Naive thymus-derived CD4-positive, alpha-beta T cell (primary cell): ENCODE data around the gene CTDSP1. TPM values are rescaled to one million over a fixed set of nuclear protein-coding genes. Genes with fewer than 3 reads are reported as not detected.

Experiments used
- ATAC-seq: fragments of 150-1000 bp; cut with Tn5 transposase; 2 replicates; pipeline ENCODE4 v1.10.0; 2021; ENCODE audit warnings: mild to moderate bottlenecking, moderate library complexity
- CTCF ChIA-PET: fragments of 350-600 bp; sonication (Branson Sonifier 250); formaldehyde crosslinking; loops from one replicate; lab custom pipeline; 2021; ENCODE audit warnings: antibody characterized with exemption; lab: Charles Lee
- POLR2A ChIA-PET: fragments of 350-600 bp; sonication (Branson Sonifier 250); formaldehyde crosslinking; loops from one replicate; lab custom pipeline; 2021; ENCODE audit warnings: antibody characterized with exemption, inconsistent platforms; lab: Charles Lee
- DNase-seq, 9 donors: peaks; one replicate each; pipeline versions ENCODE4 v3.0.0 to v3.0.0-alpha.2; 2020 to 2022; ENCODE audit warnings: mixed read lengths in 1 of 9
- H3K27ac ChIP-seq: one replicate; pipeline ENCODE4 v1.7.0; 2013; ENCODE audit warnings: mild to moderate bottlenecking, low read depth, low read length, moderate library complexity
- H3K27me3 ChIP-seq, 2 donors: one replicate each; pipeline ENCODE4 v1.7.0; 2013; ENCODE audit warnings: low read length in 2 of 2, mild to moderate bottlenecking in 2 of 2, moderate library complexity in 2 of 2; ENCODE audit not compliant: control insufficient read depth in 2 of 2, insufficient read depth in 2 of 2
- H3K36me3 ChIP-seq, 3 experiments: 1 replicate in 2 of 3; 2 replicates in 1 of 3; pipeline ENCODE4 v1.7.0; 2013; ENCODE audit warnings: low read length in 3 of 3, mild to moderate bottlenecking in 3 of 3, moderate library complexity in 1 of 3; ENCODE audit not compliant: insufficient read depth in 3 of 3, control insufficient read depth in 2 of 3
- H3K4me1 ChIP-seq, 2 donors: one replicate each; pipeline ENCODE4 v1.7.0; 2013; ENCODE audit warnings: low read length in 2 of 2, mild to moderate bottlenecking in 2 of 2, moderate library complexity in 1 of 2; ENCODE audit not compliant: control insufficient read depth in 2 of 2, insufficient read depth in 2 of 2
- H3K4me3 ChIP-seq: 2 replicates; pipeline ENCODE4 v1.7.0; 2013; ENCODE audit warnings: mild to moderate bottlenecking, low read length
- H3K9me3 ChIP-seq, 3 experiments: 1 replicate in 2 of 3; 2 replicates in 1 of 3; pipeline ENCODE4 v1.7.0; 2013; ENCODE audit warnings: low read length in 3 of 3; ENCODE audit not compliant: control insufficient read depth in 2 of 3
- H3K27ac Mint-ChIP-seq, 9 donors: one replicate each; pipeline ENCODE4 v1.8.0; 2020 to 2022; ENCODE audit warnings: mixed read lengths in 9 of 9, mild to moderate bottlenecking in 8 of 9, moderate library complexity in 5 of 9, inconsistent platforms in 2 of 9
- H3K27me3 Mint-ChIP-seq, 5 donors: one replicate each; pipeline ENCODE4 v1.8.0; 2021 to 2022; ENCODE audit warnings: mixed read lengths in 5 of 5, mild to moderate bottlenecking in 1 of 5
- H3K36me3 Mint-ChIP-seq, 5 donors: one replicate each; pipeline ENCODE4 v1.8.0; 2020 to 2022; ENCODE audit warnings: mixed read lengths in 5 of 5, mild to moderate bottlenecking in 3 of 5, inconsistent platforms in 1 of 5
- H3K4me1 Mint-ChIP-seq, 7 donors: one replicate each; pipeline ENCODE4 v1.8.0; 2020 to 2022; ENCODE audit warnings: mixed read lengths in 7 of 7, mild to moderate bottlenecking in 3 of 7, inconsistent platforms in 1 of 7
- H3K4me3 Mint-ChIP-seq, 10 donors: one replicate each; pipeline ENCODE4 v1.8.0; 2020 to 2022; ENCODE audit warnings: mild to moderate bottlenecking in 10 of 10, mixed read lengths in 10 of 10, moderate library complexity in 6 of 10, inconsistent platforms in 2 of 10
- H3K9me3 Mint-ChIP-seq, 11 donors: one replicate each; pipeline ENCODE4 v1.8.0; 2020 to 2022; ENCODE audit warnings: mixed read lengths in 11 of 11, mild to moderate bottlenecking in 4 of 11, inconsistent platforms in 1 of 11, moderate library complexity in 1 of 11
- intact Hi-C, 2 donors: fragments of 100-400 bp; cut with micrococcal nuclease; formaldehyde crosslinking; loops; one replicate each; pipeline ENCODE4 v1.15.1; 2023
- polyA plus RNA-seq, 2 donors: library from polyadenylated mRNA; unstranded; fragments of 300-500 nt; fragmentation: Illumina TruSeq; gene quantifications; one replicate each; pipeline ENCODE4 v1.2.3, GENCODE V29; 2021
- total RNA-seq, 6 experiments: library from RNA in 5 of 6; stranded (reverse) in 5 of 6; gene quantifications; 1 replicate in 5 of 6; 2 replicates in 1 of 6; pipeline ENCODE4 v1.2.3 and lab custom pipeline; 2021 to 2026

CTDSP1 gene
- total and polyA plus RNA-seq, 7 experiments from 2014 or later: 22.5 to 219 (median 148) TPM

GRCh38 chr2:218402911-218403411 is 3.3 kb downstream of the CTDSP1 start:
- Histone ChIP-seq H3K36me3 (peaks cover 0 to 43% (median 0%) of the 10 kb centered on the region in 3 experiments), H3K27ac (no peak overlapping the region), H3K9me3 (no peaks in the 10 kb centered on the region), H3K4me1 (peaks cover 26 to 36% of the 10 kb centered on the region in 2 donors), H3K27me3 (no peaks in the 10 kb centered on the region), H3K4me3 (no peak overlapping the region)
- Mint-ChIP-seq H3K27ac (peak overlapping the region in 8 of 9 donors; percentile 38 to 74 (median 57)), H3K27me3 (no peaks in the 10 kb centered on the region), H3K4me1 (peaks cover 31 to 61% (median 52%) of the 10 kb centered on the region in 7 donors), H3K4me3 (peak overlapping the region in 6 of 10 donors; percentile 9 to 78 (median 40)), H3K9me3 (no peaks in the 10 kb centered on the region), H3K36me3 (peaks cover 0 to 24% (median 0%) of the 10 kb centered on the region in 5 donors)
- intact Hi-C loops: no loop called here
- no peak for ATAC-seq
- ChIA-PET POLR2A (interaction anchor here (0.5 to 2.3 kb wide), 3 partner anchors 67 to 122 kb away, joined by 3 to 8 read pairs (median 3); partner anchors contain the start of gene TMBIM1), CTCF (no interaction called here)
- DNase-seq: no peak

GRCh38 chr2:218403810-218404209 is 4.1 kb downstream of the CTDSP1 start:
- ChIA-PET CTCF (no interaction called here), POLR2A (interaction anchor here (0.7 to 4.6 kb wide), 2 partner anchors 7 to 826 kb away, joined by 3 to 36 read pairs; partner anchors contain the start of genes ANKZF1 and ATG9A)
- Mint-ChIP-seq H3K27ac (peak overlapping the region in 8 of 9 donors; percentile 38 to 76 (median 56)), H3K4me1 (peaks cover 31 to 66% (median 57%) of the 10 kb centered on the region in 7 donors), H3K27me3 (peaks cover 0 to 3% (median 0%) of the 10 kb centered on the region in 5 donors), H3K9me3 (no peaks in the 10 kb centered on the region), H3K36me3 (peaks cover 0 to 24% (median 0%) of the 10 kb centered on the region in 5 donors), H3K4me3 (peak overlapping the region in 6 of 10 donors; percentile 12 to 78 (median 24))
- intact Hi-C loops: no loop called here
- no peak overlapping the region for H3K4me3 ChIP-seq
- H3K9me3 ChIP-seq: no peaks in the 10 kb centered on the region
- H3K27ac ChIP-seq: no peak overlapping the region
- no peak for DNase-seq
- ATAC-seq: no peak
- H3K36me3 ChIP-seq: peaks cover 0 to 43% (median 0%) of the 10 kb centered on the region in 3 experiments
- peaks cover 23 to 37% of the 10 kb centered on the region in 2 donors for H3K4me1 ChIP-seq
- no peaks in the 10 kb centered on the region for H3K27me3 ChIP-seq

GRCh38 chr2:218404351-218405085 is 4.8 kb downstream of the CTDSP1 start:
- Histone ChIP-seq H3K27me3 (no peaks in the 10 kb centered on the region), H3K4me1 (peaks cover 23 to 37% of the 10 kb centered on the region in 2 donors), H3K4me3 (no peak overlapping the region), H3K27ac (peak overlapping the region; percentile 75), H3K9me3 (no peaks in the 10 kb centered on the region), H3K36me3 (peaks cover 0 to 43% (median 0%) of the 10 kb centered on the region in 3 experiments)
- ChIA-PET CTCF (interaction anchor here (0.8 to 2.7 kb wide), 3 partner anchors 8 to 133 kb away, joined by 3 to 11 read pairs (median 3); no protein-coding TSS in a partner anchor), POLR2A (interaction anchor here (0.6 to 4.6 kb wide), 3 partner anchors 8 to 172 kb away, joined by 3 to 36 read pairs (median 3); partner anchors contain the start of gene USP37)
- DNase-seq: no peak
- peaks cover 0 to 3% (median 0%) of the 10 kb centered on the region in 5 donors for H3K27me3 Mint-ChIP-seq
- peak overlapping the region in 8 of 9 donors; percentile 49 to 93 (median 75) for H3K27ac Mint-ChIP-seq
- peaks cover 31 to 66% (median 57%) of the 10 kb centered on the region in 7 donors for H3K4me1 Mint-ChIP-seq
- intact Hi-C loops: no loop called here
- no peak for ATAC-seq
- H3K4me3 Mint-ChIP-seq: peak overlapping the region in 7 of 10 donors; percentile 11 to 92 (median 39)
- H3K36me3 Mint-ChIP-seq: peaks cover 0 to 24% (median 0%) of the 10 kb centered on the region in 5 donors
- H3K9me3 Mint-ChIP-seq: no peaks in the 10 kb centered on the region

GRCh38 chr2:218405086-218405745 is 5.5 kb downstream of the CTDSP1 start:
- H3K9me3 Mint-ChIP-seq: no peaks in the 10 kb centered on the region
- peak overlapping the region; percentile 83 to 95 (median 91) for H3K27ac Mint-ChIP-seq
- H3K4me1 ChIP-seq: peaks cover 23 to 37% of the 10 kb centered on the region in 2 donors
- peaks cover 0 to 43% (median 0%) of the 10 kb centered on the region in 3 experiments for H3K36me3 ChIP-seq
- no peaks in the 10 kb centered on the region for H3K9me3 ChIP-seq
- H3K36me3 Mint-ChIP-seq: peaks cover 0 to 23% (median 0%) of the 10 kb centered on the region in 5 donors
- peaks cover 0 to 3% (median 0%) of the 10 kb centered on the region in 5 donors for H3K27me3 Mint-ChIP-seq
- H3K27ac ChIP-seq: peak overlapping the region; percentile 75
- CTCF ChIA-PET: interaction anchor here (0.8 to 2.7 kb wide), 4 partner anchors 8 to 133 kb away, joined by 3 to 11 read pairs (median 3); no protein-coding TSS in a partner anchor
- POLR2A ChIA-PET: interaction anchor here (0.6 to 4.6 kb wide), 5 partner anchors 8 to 254 kb away, joined by 3 to 36 read pairs (median 3); partner anchors contain the start of genes BCS1L, USP37 and ZNF142
- ATAC-seq (no peak), DNase-seq (no peak)
- peaks cover 31 to 66% (median 57%) of the 10 kb centered on the region in 7 donors for H3K4me1 Mint-ChIP-seq
- H3K4me3 ChIP-seq: peak overlapping the region; percentile 26
- H3K27me3 ChIP-seq: no peaks in the 10 kb centered on the region
- intact Hi-C loops: no loop called here
- peak overlapping the region; percentile 77 to 92 (median 86) for H3K4me3 Mint-ChIP-seq

GRCh38 chr2:218405746-218406208 is 6.1 kb downstream of the CTDSP1 start:
- H3K4me3 Mint-ChIP-seq: peak overlapping the region; percentile 77 to 92 (median 86)
- H3K27me3 Mint-ChIP-seq: peaks cover 0 to 3% (median 0%) of the 10 kb centered on the region in 5 donors
- H3K4me1 Mint-ChIP-seq: peaks cover 31 to 66% (median 57%) of the 10 kb centered on the region in 7 donors
- intact Hi-C loops: loop anchor here (1.0 to 2.0 kb wide), 10 partner anchors 9 to 983 kb away; partner anchors contain the start of genes CNOT9 (in 2 of the 2), TTLL4 (in 2 of the 2) and USP37 (in 2 of the 2)
- H3K36me3 Mint-ChIP-seq: peaks cover 0 to 22% (median 0%) of the 10 kb centered on the region in 5 donors
- peaks cover 0 to 43% (median 0%) of the 10 kb centered on the region in 3 experiments for H3K36me3 ChIP-seq
- H3K27ac ChIP-seq: peak overlapping the region; percentile 75
- H3K27me3 ChIP-seq: no peaks in the 10 kb centered on the region
- ATAC-seq (no peak), DNase-seq (peak in 4 of 9 donors; percentile 27 to 48 (median 31))
- H3K27ac Mint-ChIP-seq: peak overlapping the region; percentile 83 to 95 (median 91)
- no peaks in the 10 kb centered on the region for H3K9me3 ChIP-seq
- CTCF ChIA-PET: interaction anchor here (1.0 to 2.7 kb wide), 3 partner anchors 9 to 134 kb away, joined by 3 to 11 read pairs (median 3); no protein-coding TSS in a partner anchor
- H3K9me3 Mint-ChIP-seq: no peaks in the 10 kb centered on the region
- H3K4me3 ChIP-seq: peak overlapping the region; percentile 26
- peaks cover 23 to 37% of the 10 kb centered on the region in 2 donors for H3K4me1 ChIP-seq
- POLR2A ChIA-PET: interaction anchor here (1.0 to 4.6 kb wide), 3 partner anchors 9 to 253 kb away, joined by 3 to 36 read pairs (median 3); partner anchors contain the start of genes BCS1L and ZNF142
